MCF 10A (cell line): ENCODE results near the gene CITED2. TPM values are rescaled to one million over a fixed set of nuclear protein-coding genes. Genes with fewer than 3 reads are reported as not detected.
A peak's percentile ranks its signal among the peaks of the same experiment; 100 is the strongest.

Experiments
- BruUV-seq: library from RNA; stranded (reverse); fragments of 400-500 nt; replicated peaks from 2 replicates; lab custom pipeline; 2021; lab: Mats Ljungman, UMichigan
- CTCF ChIA-PET: fragments of 300-600 bp; sonication (Branson Sonifier 250); formaldehyde crosslinking; extraction: SDS; loops from one replicate; lab custom pipeline; 2021; ENCODE audit warnings: antibody characterized with exemption, inconsistent platforms; lab: Yijun Ruan, JAX
- POLR2A ChIA-PET: fragments of 300-600, 350-650 bp; sonication (Branson Sonifier 250); formaldehyde crosslinking; extraction: SDS; loops from one replicate; lab custom pipeline; 2020; ENCODE audit warnings: antibody characterized with exemption, inconsistent platforms; lab: Yijun Ruan, JAX
- DNase-seq: peaks from one replicate; pipeline ENCODE4 v3.0.0-alpha.2; 2018; ENCODE audit not compliant: unreplicated experiment
- H3K27ac Mint-ChIP-seq: one replicate; pipeline ENCODE4 v1.8.0; 2022; ENCODE audit warnings: mild to moderate bottlenecking, low read depth, mixed read lengths; ENCODE audit not compliant: unreplicated experiment
- H3K27me3 Mint-ChIP-seq: one replicate; pipeline ENCODE4 v1.8.0; 2022; ENCODE audit warnings: mixed read lengths; ENCODE audit not compliant: insufficient read depth, unreplicated experiment
- H3K36me3 Mint-ChIP-seq: one replicate; pipeline ENCODE4 v1.8.0; 2022; ENCODE audit warnings: mild to moderate bottlenecking, moderate library complexity, mixed read lengths; ENCODE audit not compliant: insufficient read depth, unreplicated experiment
- H3K4me1 Mint-ChIP-seq: one replicate; pipeline ENCODE4 v1.8.0; 2022; ENCODE audit warnings: mixed read lengths; ENCODE audit not compliant: insufficient read depth, unreplicated experiment
- H3K4me3 Mint-ChIP-seq: one replicate; pipeline ENCODE4 v1.8.0; 2022; ENCODE audit warnings: mild to moderate bottlenecking, moderate library complexity, mixed read lengths; ENCODE audit not compliant: unreplicated experiment
- H3K9me3 Mint-ChIP-seq: one replicate; pipeline ENCODE4 v1.8.0; 2022; ENCODE audit warnings: mixed read lengths; ENCODE audit not compliant: unreplicated experiment
- CTCF ChIP-seq: fragments of 200-600 bp; IDR thresholded peaks from one replicate; pipeline ENCODE4 v1.8.0; 2022; ENCODE audit warnings: antibody characterized with exemption, mild to moderate bottlenecking; ENCODE audit not compliant: unreplicated experiment
- intact Hi-C: fragments of 100-400 bp; cut with micrococcal nuclease; formaldehyde crosslinking; loops from 2 replicates; pipeline ENCODE4 v1.14.1; 2022
- total RNA-seq: library from RNA; stranded (reverse); gene quantifications from 2 replicates; pipeline ENCODE4 v1.2.3, GENCODE V29; 2022

CITED2 gene
- total RNA-seq, 1 experiment from 2014 or later: 50.4 TPM

GRCh38 chr6:139370999-139371345, 3.5 kb downstream of the CITED2 start:
- no peak for DNase-seq
- Mint-ChIP-seq H3K27ac (peak overlapping the region; percentile 42), H3K4me1 (peaks cover 20% of the 10 kb centered on the region), H3K27me3 (no peaks in the 10 kb centered on the region), H3K9me3 (no peaks in the 10 kb centered on the region), H3K36me3 (peaks cover 56% of the 10 kb centered on the region), H3K4me3 (peak overlapping the region; percentile 97)
- no peak for TF ChIP-seq CTCF
- BruUV-seq: no TSS peak
- POLR2A ChIA-PET: interaction anchor here (0.6 to 1.2 kb wide), 8 partner anchors 11 to 1551 kb away, joined by 3 to 4 read pairs (median 3); no protein-coding TSS in a partner anchor
- intact Hi-C loops: loop anchor here (5.0 to 10.0 kb wide), 7 partner anchors 194 to 1281 kb away; no protein-coding TSS in a partner anchor
- CTCF ChIA-PET: interaction anchor here (0.6 to 1.7 kb wide), 7 partner anchors 8 to 1737 kb away, joined by 3 to 11 read pairs (median 5); no protein-coding TSS in a partner anchor

- H3K27ac Mint-ChIP-seq: peak overlapping the region; percentile 42
- H3K36me3 Mint-ChIP-seq: peaks cover 56% of the 10 kb centered on the region
- no peaks in the 10 kb centered on the region for H3K9me3 Mint-ChIP-seq
- no peak for DNase-seq
- no TSS peak for BruUV-seq
- POLR2A ChIA-PET: interaction anchor here (0.6 to 1.5 kb wide), 13 partner anchors 328 to 1551 kb away, joined by 3 to 6 read pairs (median 3); no protein-coding TSS in a partner anchor
- H3K4me3 Mint-ChIP-seq: peak overlapping the region; percentile 97
- no peaks in the 10 kb centered on the region for H3K27me3 Mint-ChIP-seq
- CTCF ChIA-PET: interaction anchor here (0.5 to 1.7 kb wide), 33 partner anchors 9 to 1737 kb away, joined by 3 to 12 read pairs (median 3); no protein-coding TSS in a partner anchor
- H3K4me1 Mint-ChIP-seq: peaks cover 20% of the 10 kb centered on the region
- intact Hi-C loops: loop anchor here (5.0 to 10.0 kb wide), 7 partner anchors 194 to 1282 kb away; no protein-coding TSS in a partner anchor
- TF ChIP-seq CTCF: no peak
These were observed 4.0 kb downstream of the CITED2 start for GRCh38 chr6:139370283-139370998.

- Mint-ChIP-seq H3K4me1 (peaks cover 20% of the 10 kb centered on the region), H3K27ac (peak overlapping the region; percentile 42), H3K36me3 (peaks cover 51% of the 10 kb centered on the region), H3K9me3 (no peaks in the 10 kb centered on the region), H3K27me3 (no peaks in the 10 kb centered on the region), H3K4me3 (peak overlapping the region; percentile 97)
- peak; percentile 68 for TF ChIP-seq CTCF
- no TSS peak for BruUV-seq
- intact Hi-C loops: loop anchor here (1.0 to 10.0 kb wide), 10 partner anchors 195 to 1552 kb away; no protein-coding TSS in a partner anchor
- ChIA-PET POLR2A (interaction anchor here (0.6 to 1.5 kb wide), 13 partner anchors 141 to 1552 kb away, joined by 3 to 6 read pairs (median 3); no protein-coding TSS in a partner anchor), CTCF (interaction anchor here (0.5 to 1.7 kb wide), 36 partner anchors 9 to 1636 kb away, joined by 3 to 12 read pairs (median 3); no protein-coding TSS in a partner anchor)
- DNase-seq: peak; percentile 51
These were observed 4.7 kb downstream of the CITED2 start for GRCh38 chr6:139369568-139370282.
